AG04450 (cell line): ENCODE data around the gene SENP7. TPM values are rescaled to one million over a fixed set of nuclear protein-coding genes. Genes with fewer than 3 reads are reported as not detected.

ENCODE experiments used
- CTCF ChIA-PET: fragments of 300-600, 350-600 bp; formaldehyde crosslinking; extraction: SDS; loops from one replicate; lab custom pipeline; 2022; ENCODE audit warnings: antibody characterized with exemption, inconsistent platforms; lab: Charles Lee
- POLR2A ChIA-PET: fragments of 350-600 bp; formaldehyde crosslinking; extraction: SDS; loops from one replicate; lab custom pipeline; 2021; ENCODE audit warnings: antibody characterized with exemption, inconsistent platforms; lab: Yijun Ruan, JAX
- DNase-seq: peaks from one replicate; pipeline ENCODE4 v3.0.0-alpha.2; 2011; ENCODE audit warnings: low read depth, low spot score
- H3K27ac ChIP-seq: one replicate; pipeline ENCODE4 v1.5.1; 2012; ENCODE audit warnings: low read depth, low read length, control low read depth
- H3K27me3 ChIP-seq: one replicate; pipeline ENCODE4 v1.6.0; 2012; ENCODE audit warnings: low read length; ENCODE audit not compliant: control insufficient read depth, insufficient read depth
- H3K4me3 ChIP-seq: 2 replicates; pipeline ENCODE4 v1.5.1; 2011; ENCODE audit warnings: mild to moderate bottlenecking, low read depth, low read length, control low read depth
- H3K9me3 ChIP-seq: 2 replicates; pipeline ENCODE4 v1.5.1; 2012; ENCODE audit warnings: low read length; ENCODE audit not compliant: control insufficient read depth, insufficient read depth
- polyA plus RNA-seq: library from polyadenylated mRNA; depleted of rRNA; stranded (reverse); fragments of >200 nt; gene quantifications from 2 replicates; pipeline ENCODE4 v1.2.3, GENCODE V29; 2011
- TF ChIP-seq, protein P1 (sequence below): IDR thresholded peaks from 2 replicates; pipeline ENCODE4 v1.5.1; 2011; ENCODE audit warnings: low read depth, low read length, control low read depth, inconsistent platforms

Gene SENP7
- polyA plus RNA-seq, 1 experiment = 16.1 TPM

GRCh38 chr3:101329016-101329673 is 183.9 kb downstream of the SENP7 start:
- POLR2A ChIA-PET = no interaction called here

DNA sequence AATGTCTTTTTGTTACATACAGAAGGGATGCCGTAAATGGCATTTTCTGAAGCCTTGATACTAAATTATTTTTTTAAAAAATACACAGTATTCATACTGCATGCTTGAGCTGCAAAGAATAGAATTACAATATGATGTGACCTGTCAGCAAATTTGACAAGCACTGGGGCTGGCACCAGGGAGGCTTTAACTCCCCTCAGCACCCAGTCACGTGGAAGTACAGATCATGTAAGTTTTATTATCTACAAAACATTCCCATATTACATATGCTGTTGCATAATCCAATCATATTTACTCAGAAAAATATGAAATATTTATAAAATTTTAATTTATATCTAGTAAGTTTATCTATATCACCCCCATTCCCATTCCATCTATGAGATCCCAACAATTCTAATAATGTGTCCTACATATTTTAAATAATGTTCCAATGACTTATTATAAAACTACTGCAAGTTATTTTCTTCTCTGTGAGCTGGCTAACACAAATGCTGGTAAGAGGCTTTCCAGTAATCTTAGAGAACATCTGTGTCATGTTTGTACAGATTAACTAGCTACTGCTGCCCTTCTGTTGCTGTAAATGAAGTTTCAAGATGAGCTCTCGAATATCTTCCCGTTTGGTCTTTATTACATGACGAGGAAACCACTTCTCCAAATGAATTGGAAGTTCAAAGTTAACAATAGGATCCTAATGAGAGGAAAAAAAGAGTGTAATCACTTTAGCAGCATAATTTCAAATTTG is 187.4 kb downstream of the SENP7 start:
- no peaks in the 10 kb centered on the region for H3K27me3 ChIP-seq
- TF ChIP-seq, protein P1, sequence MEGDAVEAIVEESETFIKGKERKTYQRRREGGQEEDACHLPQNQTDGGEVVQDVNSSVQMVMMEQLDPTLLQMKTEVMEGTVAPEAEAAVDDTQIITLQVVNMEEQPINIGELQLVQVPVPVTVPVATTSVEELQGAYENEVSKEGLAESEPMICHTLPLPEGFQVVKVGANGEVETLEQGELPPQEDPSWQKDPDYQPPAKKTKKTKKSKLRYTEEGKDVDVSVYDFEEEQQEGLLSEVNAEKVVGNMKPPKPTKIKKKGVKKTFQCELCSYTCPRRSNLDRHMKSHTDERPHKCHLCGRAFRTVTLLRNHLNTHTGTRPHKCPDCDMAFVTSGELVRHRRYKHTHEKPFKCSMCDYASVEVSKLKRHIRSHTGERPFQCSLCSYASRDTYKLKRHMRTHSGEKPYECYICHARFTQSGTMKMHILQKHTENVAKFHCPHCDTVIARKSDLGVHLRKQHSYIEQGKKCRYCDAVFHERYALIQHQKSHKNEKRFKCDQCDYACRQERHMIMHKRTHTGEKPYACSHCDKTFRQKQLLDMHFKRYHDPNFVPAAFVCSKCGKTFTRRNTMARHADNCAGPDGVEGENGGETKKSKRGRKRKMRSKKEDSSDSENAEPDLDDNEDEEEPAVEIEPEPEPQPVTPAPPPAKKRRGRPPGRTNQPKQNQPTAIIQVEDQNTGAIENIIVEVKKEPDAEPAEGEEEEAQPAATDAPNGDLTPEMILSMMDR = no peak
- no peaks in the 10 kb centered on the region for H3K9me3 ChIP-seq
- no peak overlapping the region for H3K27ac ChIP-seq
- no peak for DNase-seq
- POLR2A ChIA-PET = no interaction called here
- CTCF ChIA-PET = no interaction called here
- H3K4me3 ChIP-seq = no peak overlapping the region

More at GRCh38 chr3:101329016-101329673, 183.9 kb downstream of the SENP7 start:
- DNase-seq = no peak
- H3K4me3 ChIP-seq = no peak overlapping the region
- CTCF ChIA-PET = no interaction called here
- H3K27me3 ChIP-seq = no peaks in the 10 kb centered on the region
- no peak overlapping the region for H3K27ac ChIP-seq
- TF ChIP-seq, protein P1 = no peak
- no peaks in the 10 kb centered on the region for H3K9me3 ChIP-seq

DNA sequence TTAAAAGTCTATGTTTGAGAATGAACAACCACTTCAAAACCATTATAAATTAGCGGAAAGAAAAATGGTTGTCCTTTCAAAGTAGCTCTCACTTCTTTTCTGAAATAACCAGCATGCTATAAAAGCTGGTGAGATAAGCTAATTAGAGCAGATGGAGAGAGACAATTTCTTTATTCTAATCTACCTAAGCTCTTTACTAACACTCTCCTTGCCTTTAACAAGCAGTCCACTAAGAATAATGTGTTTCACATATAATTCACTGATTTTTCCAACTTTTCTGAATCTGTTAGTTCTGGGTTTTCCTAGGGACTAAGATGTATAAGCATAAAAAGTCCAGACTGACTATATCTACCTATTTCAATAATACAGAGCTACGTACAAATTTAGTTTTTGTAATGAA is 192.5 kb downstream of the SENP7 start, which contains the start of gene IMPG2:
TSS of gene IMPG2 (minus strand) at position 101 of the 400 bp plus-strand sequence. CDS start 203 bp downstream, outside the sequence.
- no peak for DNase-seq
- POLR2A ChIA-PET = no interaction called here
- CTCF ChIA-PET = no interaction called here
- no peak within 1 kb of the TSS for H3K4me3 ChIP-seq
- H3K27me3 ChIP-seq = no peaks in the 10 kb centered on the region
- no peaks in the 10 kb centered on the region for H3K9me3 ChIP-seq
- TF ChIP-seq, protein P1 = no peak
- H3K27ac ChIP-seq = no peak within 1 kb of the TSS

GRCh38 chr3:101319531-101319930 is 193.5 kb downstream of the SENP7 start:
- TF ChIP-seq, protein P1 = no peak
- H3K4me3 ChIP-seq = no peak overlapping the region
- H3K9me3 ChIP-seq = no peaks in the 10 kb centered on the region
- no peak for DNase-seq
- no peaks in the 10 kb centered on the region for H3K27me3 ChIP-seq
- POLR2A ChIA-PET = no interaction called here
- CTCF ChIA-PET = interaction anchor here (0.6 kb wide), 1 partner anchor 428 kb away, joined by 3 read pairs; no protein-coding TSS in a partner anchor
- no peak overlapping the region for H3K27ac ChIP-seq

DNA sequence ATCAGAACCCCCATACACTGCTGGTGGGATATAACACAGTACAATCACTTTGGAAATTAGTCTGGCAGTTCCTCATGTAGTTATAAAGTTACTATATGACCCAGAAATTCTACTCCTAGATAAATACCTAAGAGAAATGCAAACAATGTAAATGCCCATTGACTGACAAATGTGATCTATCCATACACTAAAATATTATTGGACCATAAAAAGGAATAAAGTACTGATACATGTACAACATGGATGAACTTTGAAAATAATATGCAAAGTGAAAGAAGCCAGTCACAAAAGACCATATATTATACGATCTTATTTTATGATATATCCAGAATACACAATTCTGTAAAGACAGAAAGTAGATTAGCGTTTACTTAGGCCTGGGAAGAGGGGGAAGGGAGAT is 200.5 kb downstream of the SENP7 start:
- POLR2A ChIA-PET = no interaction called here
- Histone ChIP-seq H3K27ac (no peak overlapping the region), H3K9me3 (peaks cover 15% of the 10 kb centered on the region), H3K4me3 (no peak overlapping the region), H3K27me3 (no peaks in the 10 kb centered on the region)
- TF ChIP-seq, protein P1 = no peak
- DNase-seq = no peak
- CTCF ChIA-PET = no interaction called here
